Naive B cell (primary cell): ENCODE data around the gene FAM24A. TPM values are rescaled to one million over a fixed set of nuclear protein-coding genes. Genes with fewer than 3 reads are reported as not detected.
"Not testable (repeated sequence)": the region's sequence is repeated elsewhere in the genome, so short reads cannot be mapped to it uniquely, and the experiment has no call there.

Source experiments
- ATAC-seq, 2 donors: fragments of 150-1000 bp; cut with Tn5 transposase; 2 replicates each; pipeline ENCODE4 v1.10.0; 2021; ENCODE audit warnings: low read depth in 2 of 2, mild to moderate bottlenecking in 2 of 2, moderate library complexity in 2 of 2
- DNase-seq: peaks from one replicate; pipeline ENCODE4 v3.0.0; 2022
- H3K27ac Mint-ChIP-seq, 6 donors: one replicate each; pipeline ENCODE4 v1.8.0; 2020 to 2022; ENCODE audit warnings: mild to moderate bottlenecking in 6 of 6, mixed read lengths in 6 of 6, moderate library complexity in 5 of 6, inconsistent platforms in 2 of 6
- H3K27me3 Mint-ChIP-seq, 3 donors: one replicate each; pipeline ENCODE4 v1.8.0; 2021 to 2022; ENCODE audit warnings: mixed read lengths in 3 of 3, mild to moderate bottlenecking in 1 of 3
- H3K36me3 Mint-ChIP-seq, 2 donors: one replicate each; pipeline ENCODE4 v1.8.0; 2020 to 2022; ENCODE audit warnings: mixed read lengths in 2 of 2, inconsistent platforms in 1 of 2, mild to moderate bottlenecking in 1 of 2
- H3K4me1 Mint-ChIP-seq, 3 donors: one replicate each; pipeline ENCODE4 v1.8.0; 2020 to 2022; ENCODE audit warnings: mixed read lengths in 3 of 3, inconsistent platforms in 1 of 3, mild to moderate bottlenecking in 1 of 3, moderate library complexity in 1 of 3
- H3K4me3 Mint-ChIP-seq, 8 donors: one replicate each; pipeline ENCODE4 v1.8.0; 2020 to 2022; ENCODE audit warnings: mild to moderate bottlenecking in 8 of 8, mixed read lengths in 8 of 8, moderate library complexity in 8 of 8, inconsistent platforms in 2 of 8
- H3K9me3 Mint-ChIP-seq, 7 donors: one replicate each; pipeline ENCODE4 v1.8.0; 2020 to 2022; ENCODE audit warnings: mixed read lengths in 7 of 7, mild to moderate bottlenecking in 5 of 7, inconsistent platforms in 2 of 7, moderate library complexity in 1 of 7
- polyA plus RNA-seq, 6 donors: library from polyadenylated mRNA; unstranded; fragments of 300-500 nt; fragmentation: Illumina TruSeq; gene quantifications; one replicate each; pipeline ENCODE4 v1.2.3, GENCODE V29; 2021; ENCODE audit warnings: low read depth in 6 of 6

The FAM24A gene
- polyA plus RNA-seq, 6 donors from 2014 or later = not detected

DNA sequence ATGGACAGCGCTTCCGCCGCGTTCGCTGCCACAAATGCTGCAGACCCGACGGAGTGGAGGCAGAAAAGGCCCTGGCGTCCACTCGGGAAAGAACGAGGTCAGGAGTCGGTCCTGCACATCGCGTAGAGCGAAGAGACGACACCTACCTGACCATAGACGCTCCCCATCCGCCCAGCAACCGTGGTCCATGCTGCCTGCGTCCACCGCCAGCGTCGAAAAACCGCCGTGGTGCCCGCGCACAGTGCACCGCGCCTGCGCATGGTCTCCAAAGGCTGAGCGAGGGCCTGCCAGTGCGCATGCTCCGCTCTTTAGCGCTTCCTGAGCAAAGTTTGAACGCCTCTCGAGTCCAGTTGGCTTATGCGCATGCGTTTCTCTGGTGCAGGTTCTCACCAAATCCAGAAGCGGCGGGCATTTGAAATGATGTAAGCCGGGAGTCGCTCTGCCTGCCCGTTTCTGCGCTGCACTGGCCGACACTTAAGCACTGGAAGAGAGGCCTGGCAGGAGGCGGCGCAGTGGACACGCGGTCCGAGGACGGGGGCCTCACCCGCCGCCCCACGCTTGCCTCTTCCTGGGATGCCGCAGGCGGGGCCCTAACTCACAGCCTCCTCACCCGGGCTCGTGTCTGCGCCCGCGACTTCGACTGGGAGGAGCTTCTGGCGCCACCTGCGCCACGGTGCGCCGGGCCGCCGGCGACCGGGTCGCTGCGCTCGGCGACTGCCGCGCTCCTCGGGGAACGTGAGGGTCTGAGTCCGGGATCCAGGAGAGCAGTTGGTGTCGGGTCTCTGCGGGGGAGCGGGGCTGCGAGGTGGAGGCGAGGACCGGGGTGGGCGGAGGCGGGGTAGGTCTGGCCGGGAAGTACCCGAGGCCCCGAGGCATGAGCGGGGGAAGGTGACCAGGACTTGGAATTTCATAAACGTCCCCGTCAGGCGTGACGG is 30.8 kb upstream of the FAM24A start, which contains the start of gene FAM24B:
FAM24B (minus strand) TSS at position 243 of the 935 bp plus-strand sequence. CDS start 29,066 bp downstream, outside the sequence.
- peaks cover 28 to 50% (median 32%) of the 10 kb centered on the region in 3 donors for H3K4me1 Mint-ChIP-seq
- peak within 1 kb of the TSS; percentile 90 to 96 (median 94) for H3K27ac Mint-ChIP-seq
- DNase-seq = peak; percentile 92
- H3K27me3 Mint-ChIP-seq = no peaks in the 10 kb centered on the region
- H3K9me3 Mint-ChIP-seq = no peaks in the 10 kb centered on the region
- H3K4me3 Mint-ChIP-seq = peak within 1 kb of the TSS; percentile 90 to 100 (median 94)
- ATAC-seq = peak; percentile 81 to 83
- no peaks in the 10 kb centered on the region for H3K36me3 Mint-ChIP-seq

DNA sequence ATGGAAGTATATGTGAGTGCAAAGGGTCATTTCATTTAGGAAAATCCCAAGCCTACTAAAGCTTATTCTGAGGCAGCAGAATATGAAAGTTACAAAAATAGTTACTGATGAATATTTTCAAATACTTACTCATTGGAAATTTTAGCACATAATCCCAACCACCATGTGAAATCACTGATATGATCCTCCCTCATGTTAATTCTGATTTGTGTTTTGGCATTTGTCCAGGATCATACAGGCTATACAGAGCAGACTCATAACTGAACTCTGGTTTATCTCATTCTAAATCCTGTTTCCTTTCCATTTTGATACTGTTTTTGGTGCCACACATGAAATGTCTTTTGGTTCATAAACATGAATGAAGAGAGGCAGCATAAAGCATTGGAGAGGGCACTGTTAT is 27.6 kb upstream of the FAM24A start:
- H3K27me3 Mint-ChIP-seq = no peaks in the 10 kb centered on the region
- H3K36me3 Mint-ChIP-seq = no peaks in the 10 kb centered on the region
- ATAC-seq (no peak), DNase-seq (no peak)
- H3K4me1 Mint-ChIP-seq = peaks cover 22 to 28% (median 24%) of the 10 kb centered on the region in 3 donors
- no peaks in the 10 kb centered on the region for H3K9me3 Mint-ChIP-seq
- no peak overlapping the region for H3K4me3 Mint-ChIP-seq
- no peak overlapping the region for H3K27ac Mint-ChIP-seq

DNA sequence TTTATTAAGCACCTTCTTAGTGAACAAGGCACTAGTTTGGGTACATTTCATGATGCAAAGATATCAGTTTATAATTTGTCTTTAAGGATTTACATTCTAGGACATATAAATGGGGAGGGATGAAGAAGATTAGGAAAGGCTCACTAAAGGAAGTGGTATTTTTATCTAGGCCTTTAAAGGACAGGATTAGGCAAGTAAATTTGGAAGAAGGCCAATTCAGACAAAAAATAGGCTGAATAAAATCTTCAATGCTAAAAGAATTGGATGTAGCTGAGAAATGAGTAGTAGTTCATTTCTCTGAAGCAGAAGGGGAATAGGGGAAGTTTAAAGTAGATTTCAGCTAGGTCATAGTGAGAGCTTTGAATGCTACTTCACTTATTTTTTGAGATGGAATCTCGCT is 26.2 kb upstream of the FAM24A start:
- DNase-seq = no peak
- no peak for ATAC-seq
- H3K27me3 Mint-ChIP-seq = no peaks in the 10 kb centered on the region
- peaks cover 0 to 4% of the 10 kb centered on the region in 2 donors for H3K36me3 Mint-ChIP-seq
- H3K9me3 Mint-ChIP-seq = no peaks in the 10 kb centered on the region
- H3K4me3 Mint-ChIP-seq = no peak overlapping the region
- peaks cover 10 to 14% (median 14%) of the 10 kb centered on the region in 3 donors for H3K4me1 Mint-ChIP-seq
- no peak overlapping the region for H3K27ac Mint-ChIP-seq

DNA sequence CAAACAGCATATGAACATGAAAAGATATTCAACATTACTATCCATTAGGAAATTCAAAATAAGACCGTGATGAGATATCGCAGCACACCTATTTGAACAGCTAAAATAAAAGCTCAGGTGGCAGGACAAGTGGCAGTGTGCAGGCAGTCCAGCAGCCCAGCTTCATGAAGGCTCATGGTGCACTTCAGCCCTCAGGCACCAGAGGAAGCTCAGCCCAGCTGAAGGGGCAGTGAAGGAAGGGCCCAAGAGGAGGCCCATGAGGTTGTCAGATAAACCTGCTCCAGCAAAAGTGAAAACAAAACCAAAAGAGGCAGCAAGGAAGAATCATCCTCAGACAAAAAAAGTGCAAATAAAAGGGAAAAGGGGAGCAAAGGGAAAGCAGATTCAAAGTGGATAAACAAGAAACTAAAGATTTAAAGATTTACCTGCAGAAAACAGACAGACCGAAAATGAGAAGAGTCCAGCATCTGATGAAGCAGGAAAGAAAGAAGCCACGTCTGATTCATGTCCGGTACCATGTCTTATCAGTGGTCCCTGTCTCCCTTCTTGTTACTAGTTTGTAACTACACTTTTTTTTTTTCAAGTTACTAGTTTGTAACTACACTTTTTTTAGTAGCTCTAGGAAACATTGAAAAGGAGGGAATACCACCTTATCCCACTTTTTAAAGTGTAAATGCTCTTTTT is 16.0 kb upstream of the FAM24A start:
- Mint-ChIP-seq H3K27me3 (peaks cover 0 to 5% (median 5%) of the 10 kb centered on the region in 3 donors), H3K4me1 (peaks cover 0 to 4% (median 4%) of the 10 kb centered on the region in 3 donors), H3K9me3 (no peaks in the 10 kb centered on the region), H3K36me3 (no peaks in the 10 kb centered on the region), H3K27ac (no peak overlapping the region), H3K4me3 (peak overlapping the region in 1 of 8 donors; percentile 70)
- DNase-seq (no peak), ATAC-seq (no peak)

DNA sequence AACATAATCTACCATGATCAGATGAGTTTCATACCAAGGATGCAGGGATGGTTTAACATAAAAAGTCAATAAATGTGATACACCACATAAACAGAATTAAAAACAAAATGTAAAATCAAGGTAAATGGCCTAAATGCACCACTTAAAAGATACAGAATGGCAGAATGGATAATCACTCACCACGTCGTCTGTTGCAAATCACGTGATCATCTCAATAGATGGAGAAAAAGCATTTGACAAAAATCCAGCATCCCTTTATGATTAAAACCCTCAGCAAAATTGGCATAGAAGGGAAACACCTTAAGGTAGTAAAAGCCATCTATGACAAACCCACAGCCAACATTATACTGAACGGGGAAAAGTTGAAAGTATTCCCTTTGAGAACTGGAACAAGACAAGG is 6.5 kb upstream of the FAM24A start:
- Mint-ChIP-seq H3K27me3 (peaks cover 32 to 49% (median 43%) of the 10 kb centered on the region in 3 donors), H3K9me3 (peaks cover 5 to 33% (median 9%) of the 10 kb centered on the region in 7 donors)
- H3K4me1 Mint-ChIP-seq, DNase-seq, ATAC-seq, H3K36me3 Mint-ChIP-seq, H3K27ac Mint-ChIP-seq, H3K4me3 Mint-ChIP-seq: not testable (repeated sequence)

GRCh38 chr10:122911889-122912484 is 1.6 kb downstream of the FAM24A start:
- Mint-ChIP-seq H3K27ac (no peak overlapping the region), H3K4me1 (no peaks in the 10 kb centered on the region), H3K36me3 (peaks cover 0 to 11% of the 10 kb centered on the region in 2 donors), H3K4me3 (no peak overlapping the region), H3K27me3 (peaks cover 8 to 27% (median 13%) of the 10 kb centered on the region in 3 donors), H3K9me3 (peaks cover 0 to 14% (median 5%) of the 10 kb centered on the region in 7 donors)
- ATAC-seq (no peak), DNase-seq (peak; percentile 24)

DNA sequence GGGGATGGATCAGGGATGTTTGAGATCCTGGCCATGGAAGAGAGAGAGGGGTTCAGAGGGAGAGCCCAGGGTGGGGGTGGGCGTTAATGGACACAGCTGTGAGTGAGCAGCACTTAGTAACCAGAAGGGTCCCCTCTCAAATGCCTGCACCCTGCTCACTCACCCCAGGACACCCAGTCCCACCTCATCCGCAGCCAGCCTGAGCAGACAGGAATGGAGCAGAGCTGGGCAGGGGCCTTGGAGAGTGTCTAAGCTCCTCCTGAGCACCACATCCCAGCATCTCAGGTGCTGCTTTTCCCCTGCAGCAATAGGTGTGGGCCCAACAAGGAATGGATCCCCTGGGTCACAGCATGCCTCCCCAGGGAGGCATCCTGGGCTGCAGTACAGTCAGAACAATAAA is 5.3 kb downstream of the FAM24A start:
- Mint-ChIP-seq H3K4me3 (no peak overlapping the region), H3K27me3 (peaks cover 4 to 19% (median 17%) of the 10 kb centered on the region in 3 donors), H3K36me3 (peaks cover 0 to 14% of the 10 kb centered on the region in 2 donors), H3K9me3 (peaks cover 3 to 14% (median 5%) of the 10 kb centered on the region in 7 donors), H3K4me1 (no peaks in the 10 kb centered on the region), H3K27ac (no peak overlapping the region)
- ATAC-seq (no peak), DNase-seq (no peak)

- ATAC-seq = no peak
- H3K27ac Mint-ChIP-seq = no peak overlapping the region
- H3K36me3 Mint-ChIP-seq = peaks cover 0 to 4% of the 10 kb centered on the region in 2 donors
- no peak overlapping the region for H3K4me3 Mint-ChIP-seq
- H3K27me3 Mint-ChIP-seq = no peaks in the 10 kb centered on the region
- no peaks in the 10 kb centered on the region for H3K9me3 Mint-ChIP-seq
- no peaks in the 10 kb centered on the region for H3K4me1 Mint-ChIP-seq
- no peak for DNase-seq
Observed at GRCh38 chr10:122930140-122930539, 19.7 kb downstream of the FAM24A start.

GRCh38 chr10:122931088-122931906 is 20.9 kb downstream of the FAM24A start:
- no peak for ATAC-seq
- Mint-ChIP-seq H3K9me3 (no peaks in the 10 kb centered on the region), H3K27me3 (no peaks in the 10 kb centered on the region), H3K36me3 (peaks cover 4 to 8% of the 10 kb centered on the region in 2 donors), H3K4me1 (no peaks in the 10 kb centered on the region), H3K4me3 (no peak overlapping the region), H3K27ac (peak overlapping the region in 2 of 6 donors; percentile 15 to 16)
- DNase-seq = no peak

DNA sequence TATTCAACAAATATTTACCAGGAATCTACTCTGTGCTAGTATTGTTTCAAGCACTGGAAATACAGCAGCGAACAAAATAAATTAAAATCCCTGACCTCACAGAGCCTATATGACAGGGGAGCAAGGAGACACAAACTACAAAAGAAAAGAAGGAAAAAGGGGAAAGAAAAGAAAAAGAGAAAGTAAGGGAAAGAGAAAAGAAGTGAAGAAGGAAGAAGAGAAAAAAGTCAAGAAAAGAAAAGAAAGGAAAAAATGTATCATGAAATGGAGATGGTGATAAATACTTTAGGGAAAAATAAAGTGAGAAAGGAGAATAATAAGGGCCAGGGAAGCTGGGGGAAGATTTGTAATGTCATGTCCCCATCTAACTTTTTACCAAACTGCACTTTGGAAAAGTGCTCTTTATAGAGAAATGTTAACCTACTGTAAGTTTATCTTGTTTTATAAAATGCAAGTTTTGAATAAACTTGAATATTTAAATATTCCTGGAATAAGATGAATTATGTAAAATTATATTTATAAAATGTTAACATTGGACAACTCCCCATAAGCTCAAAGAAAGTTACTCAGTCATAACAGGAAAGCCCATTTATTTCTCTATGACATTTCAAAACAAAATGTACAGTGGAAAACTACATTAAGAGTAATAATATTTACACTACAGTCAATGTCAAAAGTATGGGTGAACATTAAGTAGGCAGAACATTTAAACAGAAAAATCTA is 28.9 kb downstream of the FAM24A start:
- H3K27me3 Mint-ChIP-seq = no peaks in the 10 kb centered on the region
- peaks cover 6 to 17% of the 10 kb centered on the region in 2 donors for H3K36me3 Mint-ChIP-seq
- peak overlapping the region in 2 of 6 donors; percentile 18 to 33 for H3K27ac Mint-ChIP-seq
- no peaks in the 10 kb centered on the region for H3K9me3 Mint-ChIP-seq
- no peak for DNase-seq
- H3K4me1 Mint-ChIP-seq = peaks cover 0 to 6% (median 0%) of the 10 kb centered on the region in 3 donors
- ATAC-seq = no peak
- H3K4me3 Mint-ChIP-seq = no peak overlapping the region

DNA sequence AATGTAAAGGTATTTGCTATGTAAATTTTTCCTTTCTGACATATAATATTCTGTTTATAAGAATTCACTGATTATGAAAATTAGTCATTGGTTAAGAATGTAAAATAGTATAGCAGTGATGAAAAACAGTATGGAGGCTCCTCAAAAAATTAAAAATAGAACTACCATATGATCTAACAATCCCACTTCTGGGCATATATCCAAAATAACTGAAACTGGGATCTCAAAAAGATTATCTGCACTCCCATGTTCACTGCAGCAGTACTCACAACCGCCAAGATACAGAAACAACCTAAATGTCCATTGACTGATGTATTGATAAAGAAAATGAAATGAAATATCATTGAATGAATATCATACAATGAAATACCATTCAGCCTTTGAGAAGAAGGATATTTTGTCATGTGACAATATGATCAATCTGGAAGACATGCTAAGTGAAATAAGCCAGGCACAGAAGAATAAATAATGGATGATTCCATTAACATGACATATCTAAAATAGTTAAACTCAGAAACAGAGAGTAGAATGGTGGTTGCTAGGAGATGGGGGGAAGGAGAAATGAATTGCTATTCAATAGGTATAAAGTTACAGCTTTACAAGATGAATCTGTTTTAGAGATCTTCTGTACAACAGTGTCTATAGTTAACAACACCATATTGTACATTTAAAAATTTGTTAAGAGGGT is 29.6 kb downstream of the FAM24A start:
- no peak for DNase-seq
- peaks cover 0 to 6% (median 0%) of the 10 kb centered on the region in 3 donors for H3K4me1 Mint-ChIP-seq
- H3K27ac Mint-ChIP-seq = no peak overlapping the region
- H3K9me3 Mint-ChIP-seq = no peaks in the 10 kb centered on the region
- no peak for ATAC-seq
- no peaks in the 10 kb centered on the region for H3K27me3 Mint-ChIP-seq
- no peak overlapping the region for H3K4me3 Mint-ChIP-seq
- H3K36me3 Mint-ChIP-seq = peaks cover 6 to 17% of the 10 kb centered on the region in 2 donors

GRCh38 chr10:122949296-122949695 is 38.9 kb downstream of the FAM24A start:
- H3K27me3 Mint-ChIP-seq = no peaks in the 10 kb centered on the region
- H3K9me3 Mint-ChIP-seq = peaks cover 0 to 4% (median 3%) of the 10 kb centered on the region in 7 donors
- H3K27ac Mint-ChIP-seq = no peak overlapping the region
- ATAC-seq (no peak), DNase-seq (no peak)
- peaks cover 20 to 21% of the 10 kb centered on the region in 2 donors for H3K36me3 Mint-ChIP-seq
- peaks cover 17 to 26% (median 17%) of the 10 kb centered on the region in 3 donors for H3K4me1 Mint-ChIP-seq
- H3K4me3 Mint-ChIP-seq = peak overlapping the region in 1 of 8 donors; percentile 16
